Thoracic aorta (tissue), 2 donors: ENCODE data around the gene MIGA2. TPM values are rescaled to one million over a fixed set of nuclear protein-coding genes. Genes with fewer than 3 reads are reported as not detected.

Experiments used
- ATAC-seq: fragments of 150-250 bp; one replicate; pipeline ENCODE4 v1.8.0; 2017; ENCODE audit warnings: low read depth; ENCODE audit not compliant: insufficient number of reproducible peaks, low FRiP score
- DNase-seq: peaks from one replicate; pipeline ENCODE4 v3.0.0-alpha.2; 2020; ENCODE audit warnings: low spot score
- H3K27ac ChIP-seq, 2 donors: fragments of 200-600 bp; sonication (generic); 1 replicate in 1 of 2; 2 replicates in 1 of 2; pipeline ENCODE4 v1.5.1; 2016; ENCODE audit warnings: mild to moderate bottlenecking in 2 of 2, moderate library complexity in 2 of 2
- H3K27me3 ChIP-seq: fragments of 200-600 bp; sonication (generic); replicated peaks from 2 replicates; pipeline ENCODE4 v1.6.0; 2016; ENCODE audit warnings: mild to moderate bottlenecking; ENCODE audit not compliant: insufficient read depth
- H3K36me3 ChIP-seq: fragments of 200-600 bp; sonication (generic); one replicate; pipeline ENCODE4 v1.5.1; 2016
- H3K4me1 ChIP-seq, 2 donors: fragments of 200-600 bp; sonication (generic); 1 replicate in 1 of 2; 2 replicates in 1 of 2; pipeline versions ENCODE4 v1.5.1 to v1.6.0; 2016; ENCODE audit warnings: low read depth in 2 of 2, mild to moderate bottlenecking in 1 of 2; ENCODE audit not compliant: control insufficient read depth in 1 of 2
- H3K4me3 ChIP-seq: fragments of 200-600 bp; sonication (generic); 2 replicates; pipeline ENCODE4 v1.5.1; 2016; ENCODE audit warnings: mild to moderate bottlenecking
- H3K9me3 ChIP-seq: fragments of 200-600 bp; sonication (generic); 2 replicates; pipeline ENCODE4 v1.5.1; 2016
- CTCF ChIP-seq: fragments of 200-600 bp; sonication (generic); IDR thresholded peaks from one replicate; pipeline ENCODE4 v1.5.1; 2019; ENCODE audit warnings: antibody characterized with exemption
- total RNA-seq, 2 donors: library from RNA; depleted of rRNA; stranded (reverse); fragments of >200 nt; gene quantifications; one replicate each; pipeline versions ENCODE4 v1.1.0 to v1.2.3, GENCODE V29; 2016

MIGA2 gene
- total RNA-seq, result 10 to 100 TPM; 30.3 to 31.3 TPM

GRCh38 chr9:129036241-129036922, at the start of gene MIGA2:
TSS of gene MIGA2 (plus strand) at chr9:129036626. CDS start at chr9:129040595, 3,969 bp downstream.
- Histone ChIP-seq H3K36me3 (no peaks in the 10 kb centered on the region), H3K27ac (peak within 1 kb of the TSS; percentile 53 to 65), H3K4me1 (peaks cover 16 to 21% of the 10 kb centered on the region in 2 donors), H3K27me3 (no peaks in the 10 kb centered on the region), H3K4me3 (peak within 1 kb of the TSS; percentile 94), H3K9me3 (no peaks in the 10 kb centered on the region)
- DNase-seq (peak; percentile 98), ATAC-seq (peak; percentile 97)
- TF ChIP-seq CTCF, result no peak

GRCh38 chr9:128986671-128987070, 49.8 kb upstream of the MIGA2 start:
- TF ChIP-seq CTCF, result no peak
- no peak for DNase-seq
- Histone ChIP-seq H3K4me3 (no peak overlapping the region), H3K36me3 (peaks cover 58% of the 10 kb centered on the region), H3K9me3 (no peaks in the 10 kb centered on the region), H3K4me1 (peaks cover 2 to 21% of the 10 kb centered on the region in 2 donors), H3K27ac (peak overlapping the region in 1 of 2 donors; percentile 24), H3K27me3 (no peaks in the 10 kb centered on the region)
- ATAC-seq, result no peak

- peak; percentile 30 for DNase-seq
- Histone ChIP-seq H3K4me3 (peak overlapping the region; percentile 51), H3K9me3 (no peaks in the 10 kb centered on the region), H3K4me1 (peaks cover 2 to 21% of the 10 kb centered on the region in 2 donors), H3K36me3 (peaks cover 46% of the 10 kb centered on the region), H3K27me3 (no peaks in the 10 kb centered on the region), H3K27ac (peak overlapping the region; percentile 68 to 80)
- peak; percentile 85 for ATAC-seq
- TF ChIP-seq CTCF, result no peak
Observed at GRCh38 chr9:128987805-128988204, 48.6 kb upstream of the MIGA2 start.

GRCh38 chr9:128992995-128993394, 43.4 kb upstream of the MIGA2 start:
- Histone ChIP-seq H3K27me3 (no peaks in the 10 kb centered on the region), H3K4me1 (peaks cover 0 to 6% of the 10 kb centered on the region in 2 donors), H3K4me3 (no peak overlapping the region), H3K36me3 (peaks cover 47% of the 10 kb centered on the region), H3K27ac (no peak overlapping the region), H3K9me3 (no peaks in the 10 kb centered on the region)
- no peak for DNase-seq
- no peak for TF ChIP-seq CTCF
- no peak for ATAC-seq

- no peak for TF ChIP-seq CTCF
- DNase-seq (no peak), ATAC-seq (no peak)
Observed at GRCh38 chr9:128995791-128996190, 40.6 kb upstream of the MIGA2 start.

More at GRCh38 chr9:128995791-128996190, 40.6 kb upstream of the MIGA2 start:
- Histone ChIP-seq H3K27ac (no peak overlapping the region), H3K4me1 (peaks cover 0 to 6% of the 10 kb centered on the region in 2 donors), H3K36me3 (peaks cover 62% of the 10 kb centered on the region), H3K27me3 (no peaks in the 10 kb centered on the region), H3K9me3 (no peaks in the 10 kb centered on the region), H3K4me3 (no peak overlapping the region)
